Head of caudate nucleus (tissue), 42 donors: ENCODE measurements around the gene DEPP1.

ENCODE experiments used
- DNase-seq, 42 donors: peaks; one replicate each; pipeline versions ENCODE4 v3.0.0 to v3.0.0-alpha.2; 2020 to 2021; ENCODE audit warnings: mixed read lengths in 7 of 42
- intact Hi-C: fragments of 100-400 bp; cut with DNase I; formaldehyde crosslinking; loops from one replicate; pipeline ENCODE4 v1.15.0; 2022

Gene DEPP1

GRCh38 chr10:44971434-44971833 lies 7.2 kb downstream of the DEPP1 start:
- intact Hi-C loops = no loop called here
- no peak for DNase-seq

- intact Hi-C loops = no loop called here
Measured at GRCh38 chr10:44970812-44971395, 7.7 kb downstream of the DEPP1 start.

GRCh38 chr10:44969854-44970253 lies 8.8 kb downstream of the DEPP1 start:
- intact Hi-C loops = no loop called here
- peak in 5 of 42 donors; percentile 9 to 70 (median 48) for DNase-seq

More at GRCh38 chr10:44970812-44971395, 7.7 kb downstream of the DEPP1 start:
- DNase-seq = peak in 2 of 42 donors; percentile 3 to 30

- DNase-seq = peak in 7 of 42 donors; percentile 7 to 30 (median 12)
- intact Hi-C loops = no loop called here
Measured at GRCh38 chr10:44968500-44969400, 9.9 kb downstream of the DEPP1 start.

- intact Hi-C loops = no loop called here
- peak in 17 of 42 donors; percentile 10 to 72 (median 50) for DNase-seq
Measured at GRCh38 chr10:44968091-44968490, 10.5 kb downstream of the DEPP1 start.

- DNase-seq = peak in 10 of 42 donors; percentile 7 to 47 (median 22)
- intact Hi-C loops = no loop called here
Measured at GRCh38 chr10:44967616-44968015, 11.0 kb downstream of the DEPP1 start.

- DNase-seq = peak in 14 of 42 donors; percentile 7 to 35 (median 18)
- intact Hi-C loops = no loop called here
Measured at GRCh38 chr10:44966816-44967509, 11.6 kb downstream of the DEPP1 start.

- DNase-seq = peak in 8 of 42 donors; percentile 3 to 40 (median 11)
- intact Hi-C loops = no loop called here
Measured at GRCh38 chr10:44966129-44966815, 12.3 kb downstream of the DEPP1 start.

GRCh38 chr10:44965651-44966097 lies 12.9 kb downstream of the DEPP1 start:
- intact Hi-C loops = no loop called here
- DNase-seq = peak in 11 of 42 donors; percentile 9 to 57 (median 27)

GRCh38 chr10:44965104-44965503 lies 13.5 kb downstream of the DEPP1 start:
- peak in 4 of 42 donors; percentile 5 to 36 (median 8) for DNase-seq
- intact Hi-C loops = no loop called here

GRCh38 chr10:44963772-44964633 lies 14.6 kb downstream of the DEPP1 start:
- peak; percentile 86 to 99 (median 95) for DNase-seq
- intact Hi-C loops = no loop called here

- peak in 18 of 42 donors; percentile 17 to 76 (median 54) for DNase-seq
- intact Hi-C loops = no loop called here
Measured at GRCh38 chr10:44962870-44963738, 15.5 kb downstream of the DEPP1 start.

GRCh38 chr10:44961931-44962750 lies 16.5 kb downstream of the DEPP1 start:
- peak in 10 of 42 donors; percentile 3 to 52 (median 25) for DNase-seq
- intact Hi-C loops = no loop called here

- intact Hi-C loops = no loop called here
- DNase-seq = peak in 8 of 42 donors; percentile 4 to 43 (median 13)
Measured at GRCh38 chr10:44961230-44961571, 17.4 kb downstream of the DEPP1 start.

- peak in 10 of 42 donors; percentile 8 to 44 (median 16) for DNase-seq
- intact Hi-C loops = no loop called here
Measured at GRCh38 chr10:44960482-44961229, 18.0 kb downstream of the DEPP1 start.
